ENCODE measurements around the gene EIF3K.

- TF ChIP-seq ARNTL (CRISPR knock-in tag; IDR thresholded peaks at IDR 0.05; ENCODE audit: borderline replicate concordance, low read depth) (no peak), GLIS3 (CRISPR knock-in tag; IDR thresholded peaks at IDR 0.05) (no peak)
These were observed 21.9 kb upstream of the EIF3K start for GRCh38 chr19:38597075-38597474.

Measured in SK-N-SH treated with all-trans-retinoic acid at 6 μM for 48 hours (cell line).